ENCODE data around the gene IGIP.

GRCh38 chr5:140084541-140084940 is 41.2 kb upstream of the IGIP start:
- TF ChIP-seq CTCF (conservative IDR thresholded peaks at IDR 0.05 in 1 of 2, IDR thresholded peaks at IDR 0.05 in 1 of 2; ENCODE audit: extremely low read depth in 1 of 2, insufficient read depth in 1 of 2, low read depth in 1 of 2, low read length in 2 of 2) = no peak
- no peak for TF ChIP-seq EZH2 (IDR thresholded peaks at IDR 0.05; ENCODE audit: borderline replicate concordance, low read length)

All from mammary epithelial cell (primary cell).